NK-92 treated with Interleukin-12 subunit alpha and Interleukin-12 subunit beta, amount 100 ng/mL, for 24 hours (cell line): Measurements from ENCODE around the gene ZBTB48.
"Not testable (repeated sequence)": the region's sequence is repeated elsewhere in the genome, so short reads cannot be mapped to it uniquely, and the experiment has no call there.

Experiments used
- DNase-seq: peaks from one replicate; lab custom pipeline; 2025; lab: John Stamatoyannopoulos, UW

ZBTB48 gene

DNA sequence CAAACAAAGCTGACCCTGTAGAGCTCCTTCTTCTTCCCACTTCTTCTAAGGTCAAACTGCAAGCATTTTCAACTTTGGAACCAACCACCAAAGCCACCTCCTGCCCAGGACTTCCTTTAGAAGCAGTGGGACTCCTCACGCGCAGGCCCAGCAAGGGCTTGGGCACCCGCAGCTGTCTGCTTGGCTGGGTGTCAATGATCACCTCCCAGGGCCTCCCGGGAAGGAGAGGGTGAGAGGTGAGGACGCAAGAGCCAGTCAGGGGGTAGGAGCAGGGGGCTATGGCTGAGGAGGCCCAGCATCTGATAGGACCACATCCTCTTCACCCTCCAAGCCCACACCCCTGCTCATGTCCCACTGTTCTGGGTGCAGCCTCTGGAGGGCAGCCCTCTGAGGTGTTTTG lies 12.6 kb downstream of the ZBTB48 start:
- DNase-seq = no peak

DNA sequence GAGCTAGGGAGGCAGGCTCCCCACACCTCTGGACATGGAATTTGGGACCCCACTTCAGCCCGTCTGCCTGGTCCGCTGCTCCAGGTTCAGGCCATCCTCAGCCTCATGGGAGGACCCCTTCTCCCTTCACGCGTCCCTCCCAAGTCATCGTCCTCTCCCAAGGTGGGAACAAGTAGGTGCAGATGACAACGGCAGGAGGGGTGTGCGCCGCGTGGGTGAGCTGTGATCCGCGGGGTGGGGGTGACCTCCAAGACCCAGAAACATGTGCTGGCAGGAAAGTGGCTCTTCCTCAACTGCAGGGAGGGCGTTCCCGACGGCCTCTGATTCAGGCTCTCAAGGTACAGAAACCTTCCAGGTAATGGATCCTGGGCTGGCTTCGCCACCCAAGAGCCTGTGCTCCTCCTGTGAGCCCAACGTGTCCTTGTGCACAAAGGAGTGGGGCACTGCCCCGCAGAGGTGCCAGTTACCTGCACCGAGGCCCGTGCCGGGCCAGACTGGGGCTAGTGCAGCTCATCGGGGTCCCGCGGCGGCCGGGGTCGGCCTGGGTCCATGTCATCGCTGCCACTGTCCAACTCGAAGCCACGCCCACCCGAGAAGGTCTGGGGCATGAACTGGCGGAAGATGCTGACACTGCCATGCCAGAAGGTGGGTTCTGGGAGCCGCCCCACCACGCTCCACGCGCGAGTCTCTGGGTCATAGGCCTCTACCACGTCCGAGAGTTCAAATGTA lies 13.2 kb downstream of the ZBTB48 start:
- DNase-seq = no peak

DNA sequence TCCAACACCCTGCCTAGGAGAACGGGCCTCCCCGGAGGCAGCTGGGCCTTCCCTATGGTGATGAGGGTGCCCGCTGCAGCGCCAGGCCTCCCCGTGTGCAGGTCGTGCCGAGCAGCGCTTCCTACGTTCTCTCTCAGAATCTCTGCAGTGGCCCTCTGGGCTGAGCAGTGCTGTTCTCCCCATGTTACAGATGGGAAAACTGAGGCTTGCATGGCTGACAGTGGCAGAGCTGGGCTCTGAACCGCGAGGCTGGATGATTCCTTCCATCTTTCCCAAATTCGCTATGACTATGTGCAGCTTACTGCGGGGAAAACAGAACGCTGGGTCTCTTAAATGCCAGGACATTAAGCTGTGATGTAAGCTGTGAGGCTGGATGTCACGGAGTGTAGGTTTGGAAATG lies 14.0 kb downstream of the ZBTB48 start:
- DNase-seq = no peak

DNA sequence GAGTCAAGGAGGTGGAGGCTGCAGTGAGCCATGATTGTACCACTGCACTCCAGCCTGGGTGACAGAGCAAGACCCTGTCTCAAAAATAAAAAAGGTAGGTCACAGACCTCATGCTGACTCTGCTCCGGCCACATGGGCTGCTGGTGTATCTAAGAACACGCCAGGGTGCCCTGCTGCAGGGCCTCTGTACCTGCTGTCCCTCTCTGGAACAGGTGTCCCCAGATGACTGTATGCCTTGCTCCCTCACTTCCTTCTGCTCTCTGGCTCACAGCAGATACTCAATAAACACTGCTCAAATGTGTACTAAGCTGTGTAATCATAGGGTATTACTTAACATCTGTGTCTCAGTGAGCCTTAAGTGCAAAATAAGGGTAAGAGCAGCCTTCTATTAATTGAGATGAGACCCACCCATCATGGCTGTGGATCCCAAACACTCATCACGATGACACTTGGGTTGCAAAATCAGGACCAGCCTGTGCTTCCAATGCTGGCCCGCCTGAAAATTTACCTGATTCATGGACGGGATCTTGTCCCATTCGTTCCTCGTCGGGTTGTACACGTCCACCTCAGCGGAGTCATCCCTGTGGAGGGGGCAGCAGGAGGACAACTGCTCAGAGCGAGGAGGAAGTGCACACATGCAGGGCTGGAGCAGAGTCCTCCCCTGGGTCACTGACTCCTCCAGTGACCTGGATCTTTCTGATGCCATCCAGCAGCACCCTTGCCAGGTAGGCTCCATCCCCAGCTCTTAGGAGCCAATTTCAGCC lies 15.4 kb downstream of the ZBTB48 start:
- DNase-seq = no peak

DNA sequence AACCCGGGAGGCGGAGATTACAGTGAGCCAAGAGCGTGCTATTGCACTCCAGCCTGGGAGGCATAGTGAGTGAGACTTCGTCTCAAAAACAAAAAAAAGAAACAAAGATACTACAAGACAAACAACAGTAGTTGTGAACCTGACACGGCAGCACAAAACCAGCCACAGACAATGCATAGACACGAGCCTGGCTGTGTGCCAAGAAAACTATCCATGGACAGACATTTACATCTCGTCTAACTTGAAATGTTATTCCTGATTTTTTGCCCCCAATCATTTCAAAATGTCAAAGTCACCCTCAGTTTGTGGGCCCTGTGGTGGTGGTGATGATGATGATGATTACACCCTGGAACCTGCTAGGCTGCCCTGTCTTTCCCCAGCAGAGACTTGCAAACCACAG lies 16.6 kb downstream of the ZBTB48 start:
- no peak for DNase-seq

DNA sequence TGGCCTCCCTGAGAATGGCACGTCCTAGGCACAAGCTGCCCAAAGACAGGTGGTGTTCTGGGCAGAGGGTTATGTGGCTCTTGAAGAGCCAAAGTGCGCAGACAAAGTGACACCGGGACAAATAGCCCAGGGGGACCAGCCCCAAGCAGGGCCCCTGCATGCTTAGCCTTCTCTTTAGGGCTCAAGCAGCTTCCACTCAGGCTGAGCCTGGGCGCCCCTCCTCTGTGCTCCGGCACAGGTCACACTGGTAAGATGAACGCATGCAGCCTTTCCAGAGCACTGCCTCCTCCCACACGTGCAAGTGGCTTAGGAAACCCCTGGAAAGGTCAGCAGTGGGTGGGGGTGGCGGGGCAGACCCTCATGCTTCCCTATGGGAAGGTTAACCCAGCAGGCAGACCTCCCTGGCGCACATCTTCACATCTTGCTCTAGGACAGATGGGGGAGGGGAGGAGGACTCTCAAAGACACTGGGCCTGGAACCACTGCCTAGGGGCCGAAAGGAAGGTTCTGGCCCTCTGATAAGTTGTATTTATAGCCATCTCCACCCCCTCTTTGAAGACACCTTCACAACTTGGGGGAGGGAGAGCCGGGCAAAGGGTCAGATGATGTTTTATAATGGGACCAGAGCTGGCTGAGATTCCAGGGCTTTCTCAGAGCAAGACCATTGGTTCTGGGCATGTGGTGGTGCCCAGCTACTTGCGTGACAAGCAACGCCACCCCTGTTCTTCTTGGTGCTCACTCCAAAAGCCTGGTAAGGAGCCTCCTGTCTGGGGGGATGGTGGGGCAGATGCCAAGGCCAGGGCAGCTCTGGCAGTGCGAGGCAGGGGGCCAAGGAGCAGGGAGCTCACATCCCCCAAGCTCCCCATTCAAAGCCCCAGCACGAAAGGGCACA lies 17.3 kb downstream of the ZBTB48 start:
- no peak for DNase-seq

DNA sequence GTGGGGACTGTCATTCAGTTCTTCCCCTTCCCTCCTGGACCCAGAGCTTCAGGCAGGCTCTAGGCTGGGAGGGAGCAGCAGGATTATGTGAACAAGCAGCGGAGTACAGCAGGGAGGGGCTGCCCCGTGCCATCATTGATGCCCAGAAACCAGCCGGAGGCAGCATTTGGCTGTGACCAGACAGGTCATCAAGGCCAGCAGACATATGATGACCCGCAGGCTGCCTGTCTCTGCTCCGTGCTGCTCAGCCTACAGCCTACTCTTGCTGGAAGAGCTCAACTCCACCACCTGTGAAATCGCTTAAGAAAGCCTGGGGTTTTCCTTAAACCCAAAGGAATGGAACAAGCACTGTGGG lies 18.0 kb downstream of the ZBTB48 start:
- DNase-seq = no peak

DNA sequence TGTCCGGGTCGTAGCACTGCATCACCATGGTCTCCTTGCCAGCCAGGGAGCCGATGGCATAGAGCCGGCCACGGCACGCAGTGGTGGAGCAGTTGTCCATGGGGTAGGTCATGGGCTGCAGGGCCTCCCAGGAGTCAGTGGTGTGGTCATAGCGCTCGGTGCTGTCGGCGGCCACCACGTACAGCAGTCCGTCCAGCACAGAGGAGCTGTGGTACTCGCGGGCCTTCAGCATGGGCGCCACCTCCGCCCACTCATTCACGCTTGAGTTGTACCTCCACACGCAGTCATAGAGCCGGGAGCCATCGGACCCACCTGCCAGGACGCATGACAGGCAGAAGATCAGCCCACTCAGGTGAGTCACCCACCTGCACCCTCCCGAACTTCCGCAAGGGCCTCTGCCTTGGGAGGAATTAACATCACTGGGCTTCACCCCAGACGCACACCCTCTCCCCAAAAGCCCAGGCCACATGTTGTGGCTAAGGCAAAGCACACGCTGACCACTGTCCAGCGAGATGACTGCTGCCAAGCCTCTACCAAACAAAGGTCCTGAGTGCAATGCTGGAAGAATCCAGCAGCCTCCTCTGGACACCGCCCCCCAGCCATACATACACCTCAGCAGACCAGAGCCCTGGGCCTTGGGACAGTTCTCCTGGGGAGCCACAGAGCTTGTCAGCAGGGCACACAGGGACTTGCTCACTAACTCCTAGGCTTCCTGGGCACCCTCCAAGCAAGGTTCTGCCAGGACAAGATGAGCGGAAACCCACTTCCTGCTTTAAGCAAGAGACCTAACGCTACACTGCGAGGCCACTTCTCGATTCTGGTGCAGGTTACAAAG lies 19.6 kb downstream of the ZBTB48 start:
- DNase-seq = no peak

DNA sequence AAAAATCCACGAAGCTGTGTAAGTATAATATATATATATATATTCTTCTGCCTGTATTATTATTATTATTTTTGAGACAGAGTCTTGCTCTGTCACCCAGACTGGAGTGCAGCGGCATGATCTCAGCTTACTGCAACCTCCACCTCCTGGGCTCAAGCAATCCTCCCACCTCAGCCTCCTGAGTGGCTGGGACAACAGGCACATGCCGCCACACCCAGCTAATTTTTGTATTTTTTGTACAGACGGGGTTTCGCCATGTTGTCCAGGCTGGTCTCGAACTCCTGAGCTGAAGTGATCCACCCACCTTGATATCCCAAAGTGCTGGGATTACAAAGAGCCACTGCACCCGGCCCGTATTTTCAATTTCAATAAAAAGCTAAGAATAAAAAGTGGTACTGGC lies 20.2 kb downstream of the ZBTB48 start:
- DNase-seq = not testable (repeated sequence)

DNA sequence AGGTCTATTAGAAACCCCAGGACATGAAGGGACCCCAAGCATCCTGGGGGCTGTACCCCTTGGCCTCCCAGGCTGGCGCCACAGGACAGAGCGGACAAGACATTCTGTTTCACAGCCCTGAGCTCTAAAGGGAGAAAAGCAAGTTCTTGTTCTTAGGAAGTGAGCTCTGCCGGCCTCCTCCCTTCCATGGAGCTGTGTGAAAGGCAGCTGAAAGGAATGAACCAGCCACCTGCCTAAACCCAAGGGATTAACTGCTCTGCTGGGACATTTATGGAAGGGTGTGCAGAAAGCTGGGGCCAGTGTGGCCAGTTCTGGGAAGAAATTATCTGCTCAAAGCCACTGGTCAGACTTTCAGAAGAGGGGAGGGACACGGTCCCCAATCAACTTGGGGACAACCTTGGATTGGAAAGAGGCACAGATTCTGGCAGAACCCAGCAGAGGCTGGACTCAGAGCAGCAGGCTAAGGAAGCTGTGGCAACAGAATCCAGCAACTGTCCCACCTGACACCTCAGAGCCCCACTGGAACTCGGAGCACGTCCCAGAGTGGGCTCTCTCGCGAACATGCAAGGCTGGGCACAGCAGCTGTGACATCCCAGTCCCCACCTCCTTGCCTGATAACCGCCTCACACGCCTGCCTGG lies 20.7 kb downstream of the ZBTB48 start:
- no peak for DNase-seq

DNA sequence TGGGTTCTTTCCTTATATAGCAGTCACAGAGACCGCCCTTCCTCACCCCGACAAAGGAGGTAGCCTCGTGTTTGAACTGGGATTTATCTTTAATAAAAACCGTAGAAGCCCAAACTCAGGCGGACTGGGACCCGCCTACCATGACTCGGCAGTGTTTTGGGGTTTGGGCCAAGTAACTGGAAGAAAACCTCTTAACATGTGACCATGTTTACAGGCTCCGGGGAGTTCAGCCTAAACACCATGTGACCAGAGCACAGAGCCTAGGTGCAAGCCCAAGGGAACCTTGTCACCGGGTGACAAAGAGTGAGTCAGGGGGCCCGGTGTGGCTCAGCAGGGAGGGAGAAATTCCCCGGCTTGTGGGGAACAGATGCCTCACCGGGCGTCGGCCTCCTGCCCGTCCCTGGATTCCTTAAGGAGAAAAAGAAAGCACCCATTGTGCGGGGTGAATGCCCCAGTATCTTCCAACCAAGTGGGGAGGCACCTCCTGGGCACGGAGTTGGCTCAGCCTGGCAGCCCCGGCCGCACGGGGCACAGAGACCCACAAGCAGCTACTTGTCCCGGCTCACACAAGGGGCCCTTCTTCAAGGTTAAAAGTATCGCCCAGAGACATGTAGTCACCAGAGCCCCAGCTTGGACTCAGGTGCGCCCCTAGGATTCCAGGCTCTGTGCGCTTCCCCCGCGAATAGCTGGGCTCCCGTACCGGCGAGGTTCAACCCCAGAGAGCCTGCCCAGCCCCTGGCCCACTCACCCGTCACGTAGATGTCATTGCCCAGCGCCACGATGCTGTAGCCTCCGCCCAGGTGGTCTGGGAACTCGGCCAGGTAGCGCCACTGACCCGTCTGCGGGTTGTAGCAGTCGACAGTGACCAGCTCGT lies 21.5 kb downstream of the ZBTB48 start:
- DNase-seq = peak; percentile 78

DNA sequence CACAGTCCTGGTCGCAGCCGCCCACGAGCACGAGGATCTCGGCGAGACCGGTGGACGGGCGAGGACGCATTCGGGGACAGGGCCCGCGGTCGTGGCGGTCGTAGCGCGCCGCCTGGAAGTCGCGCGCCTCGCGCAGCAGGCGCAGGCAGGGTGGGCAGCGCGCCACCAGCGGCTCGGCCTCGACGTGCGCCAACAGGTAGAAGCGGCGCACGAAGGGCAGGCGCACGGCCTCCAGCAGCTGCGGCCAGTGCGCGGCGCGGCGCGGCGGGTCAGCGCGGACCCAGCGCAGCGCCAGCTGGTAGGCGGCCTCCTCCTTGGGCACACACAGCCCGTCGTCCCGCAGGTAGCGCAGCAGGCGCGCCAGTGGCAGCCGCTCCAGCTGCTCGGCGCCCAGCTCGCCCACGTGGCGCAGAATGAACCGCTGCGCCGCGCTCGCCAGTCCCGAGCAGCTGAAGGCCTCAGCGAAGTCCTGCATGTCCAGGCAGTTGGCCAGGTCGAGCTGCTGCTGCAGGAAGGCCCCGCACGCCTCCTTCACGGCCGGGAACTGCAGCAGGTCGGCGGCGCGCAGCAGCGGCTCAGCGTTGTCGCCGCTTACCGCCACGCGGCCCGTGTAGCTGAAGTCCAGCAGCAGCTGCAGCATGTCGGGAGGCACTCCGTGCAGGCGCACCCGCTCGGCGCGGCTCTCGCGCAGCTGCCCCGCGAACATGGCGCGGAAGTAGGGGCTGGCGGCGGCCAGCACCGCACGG lies 22.3 kb downstream of the ZBTB48 start:
- DNase-seq = no peak

DNA sequence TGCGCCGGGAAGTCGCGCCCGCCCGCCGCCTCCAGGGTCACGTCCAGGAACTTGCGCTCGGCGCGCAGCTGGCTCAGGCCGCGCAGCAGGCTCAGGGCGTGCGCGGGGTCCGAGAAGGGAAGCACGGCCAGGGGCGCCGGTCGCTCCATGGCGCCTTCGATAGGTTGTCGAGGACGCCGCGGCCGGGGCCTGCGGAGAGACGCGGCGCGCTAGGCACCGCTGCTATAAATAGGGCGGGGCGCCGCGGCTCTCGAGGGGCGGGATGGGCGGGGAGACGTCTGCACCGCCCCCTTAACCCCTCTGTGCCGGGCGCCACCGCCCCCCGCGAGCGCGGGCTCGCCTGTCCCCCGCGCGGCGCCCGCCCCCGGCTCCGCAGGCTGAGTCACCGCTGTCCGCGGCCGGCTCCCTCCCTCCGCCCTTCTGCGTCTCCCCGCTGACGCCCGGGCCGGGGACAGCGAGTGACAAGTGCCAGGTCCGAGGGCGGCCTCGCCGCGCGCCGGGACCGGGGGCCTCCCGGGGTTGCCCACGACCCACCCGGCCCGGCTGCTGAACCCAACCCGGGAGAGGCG lies 23.0 kb downstream of the ZBTB48 start, which contains the start of gene KLHL21:
KLHL21 (minus strand) TSS at position 201 of the 569 bp plus-strand sequence; CDS start at position 149, 52 bp downstream.
- peak; percentile 73 for DNase-seq

DNA sequence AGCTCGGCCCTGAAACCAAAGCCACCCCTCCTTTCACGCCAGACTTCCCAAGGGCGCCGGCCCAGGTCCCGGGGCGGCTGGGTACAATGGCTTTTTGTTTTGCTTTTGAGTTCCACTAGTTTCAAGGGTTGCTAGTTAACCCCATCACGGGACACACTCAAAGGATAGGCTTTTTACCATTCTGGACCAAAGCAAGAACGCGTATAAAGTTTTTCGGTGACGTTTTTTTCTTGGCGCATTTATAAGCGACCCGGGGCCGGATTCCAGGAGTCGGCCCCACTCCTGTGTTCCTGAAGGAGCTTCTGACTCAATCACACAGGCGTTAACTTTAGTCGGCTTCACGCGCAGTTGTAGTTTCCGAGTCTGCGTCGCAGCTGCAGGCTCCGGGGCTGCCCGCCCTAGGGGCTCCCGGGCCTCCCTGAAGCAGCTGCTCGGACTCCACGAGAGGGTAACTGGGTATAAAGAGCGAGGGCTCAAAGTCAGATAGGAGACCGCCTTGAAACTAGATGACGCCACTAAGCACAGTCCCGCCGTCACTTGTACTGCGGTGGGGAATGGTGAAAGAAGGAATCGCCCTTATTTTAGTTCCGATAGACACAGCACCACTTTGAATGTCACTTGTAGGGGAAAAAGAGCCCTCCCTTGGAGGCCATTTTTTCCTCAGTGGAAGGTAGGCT lies 23.6 kb downstream of the ZBTB48 start:
- DNase-seq = no peak

DNA sequence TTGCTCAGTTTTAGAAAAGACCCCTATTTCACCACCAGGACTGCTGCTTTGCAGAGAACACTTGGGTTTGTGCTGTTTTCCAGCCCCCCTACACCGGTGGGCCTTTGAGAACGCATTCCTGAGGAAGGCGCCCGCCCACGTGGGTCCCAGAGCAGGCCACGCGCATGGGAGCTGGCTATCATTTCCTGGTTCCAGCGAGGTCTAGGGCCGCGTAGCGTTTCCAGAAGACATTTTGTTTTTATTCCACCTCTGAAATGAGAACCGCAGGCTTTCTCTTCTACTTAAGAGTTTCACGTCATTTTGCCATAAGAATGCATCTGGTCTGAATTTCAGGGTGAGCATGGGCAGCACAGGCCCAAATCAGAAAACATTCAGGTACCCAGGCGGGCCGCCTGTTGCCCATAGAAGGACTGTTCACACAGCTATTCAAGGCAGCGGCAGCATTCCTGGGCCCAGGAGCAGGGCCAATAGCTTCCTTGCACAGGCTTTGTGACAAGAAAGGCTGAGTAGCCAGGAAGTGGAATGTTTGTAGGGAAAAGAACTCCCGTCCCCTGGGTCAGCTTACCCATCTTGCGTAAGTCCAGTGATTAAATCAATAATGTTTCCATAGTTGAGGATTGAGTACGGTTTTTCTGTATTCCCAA lies 24.2 kb downstream of the ZBTB48 start:
- DNase-seq = no peak

DNA sequence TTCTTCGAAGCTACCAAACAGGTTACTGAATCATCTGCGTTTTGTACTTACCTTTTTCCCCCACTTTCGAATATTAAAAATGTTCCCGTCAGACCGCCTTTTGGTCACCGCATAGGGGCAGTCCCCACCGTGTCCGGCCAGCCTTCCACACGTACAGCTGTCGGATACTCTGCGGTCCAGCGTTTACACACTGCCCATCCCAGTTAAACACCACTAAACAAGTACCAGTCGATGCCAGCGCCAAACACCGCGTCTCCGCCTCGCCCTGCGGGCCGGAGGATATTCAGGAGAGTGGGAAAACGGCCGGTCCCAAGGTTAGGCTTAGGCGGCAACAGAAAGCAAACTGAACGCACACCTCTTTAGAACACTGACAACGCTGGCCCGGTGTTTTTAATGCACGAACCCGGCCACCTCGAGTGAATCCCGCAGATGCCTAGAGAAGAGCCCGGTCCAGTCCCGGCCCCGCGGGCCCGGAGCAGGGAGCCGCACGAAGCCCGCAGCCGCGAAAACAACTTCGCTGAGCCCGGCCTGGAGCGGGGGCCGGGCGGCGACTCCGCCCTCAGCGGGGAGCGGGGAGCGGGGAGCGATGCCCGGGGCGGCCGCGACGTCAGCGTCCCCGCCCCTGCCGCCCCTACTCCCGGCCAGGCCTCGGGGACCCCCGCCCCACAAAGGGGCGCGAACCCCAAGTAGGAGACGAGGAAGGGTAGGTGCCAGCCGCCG lies 33.0 kb downstream of the ZBTB48 start:
- no peak for DNase-seq

DNA sequence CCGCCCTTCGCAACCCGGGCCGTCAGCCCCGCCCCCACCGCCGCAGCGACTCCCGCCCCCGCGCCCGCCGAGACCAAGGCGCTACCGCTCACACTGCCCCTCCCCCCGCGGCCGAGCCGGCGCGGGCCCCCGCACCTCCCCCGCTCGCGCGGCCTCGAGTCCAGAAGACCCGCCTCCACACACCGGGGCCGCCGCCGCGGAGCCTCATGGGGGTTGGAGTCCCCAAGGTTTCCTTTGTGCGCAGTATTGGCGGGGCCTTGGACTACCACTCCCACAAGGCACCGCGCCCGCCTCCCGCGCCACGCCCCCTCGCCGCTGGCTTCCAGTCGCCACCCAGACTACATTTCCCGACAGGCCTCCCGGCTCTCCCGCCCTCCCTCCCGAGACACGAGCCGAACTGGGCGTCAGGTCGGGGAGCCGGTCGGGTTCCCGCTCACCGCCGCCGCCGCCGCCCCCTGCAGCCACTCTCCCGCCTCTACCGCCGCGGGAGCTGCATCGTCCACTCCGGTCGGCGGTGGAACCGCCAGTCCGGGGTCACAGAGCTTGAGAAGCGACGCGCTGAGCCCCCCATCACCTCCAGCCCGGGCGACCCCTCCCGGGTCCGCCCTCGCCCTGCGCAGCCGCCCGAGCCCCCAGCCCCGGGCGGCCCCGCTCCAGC lies 33.7 kb downstream of the ZBTB48 start, which contains the start of gene PHF13:
PHF13 (plus strand) TSS at position 371 of the 658 bp plus-strand sequence. CDS start 336 bp downstream, outside the sequence.
- peak; percentile 99 for DNase-seq
